ENCODE data around the gene CCDC196.

GRCh38 chr14:66473223-66473622, 12.9 kb upstream of the CCDC196 start:
- TF ChIP-seq CTCF (conservative IDR thresholded peaks at IDR 0.05; ENCODE audit: low read length) (no peak), EZH2phosphoT487 (IDR thresholded peaks at IDR 0.05; ENCODE audit: borderline replicate concordance, low read depth, low read length) (no peak)
